Raji (cell line): Measurements from ENCODE around the gene TRAPPC14.

ENCODE experiments used
- POLR2A ChIP-seq: IDR thresholded peaks from 2 replicates; pipeline ENCODE4 v1.6.1; 2011; ENCODE audit warnings: low read depth, low read length, control low read depth; ENCODE audit not compliant: insufficient read depth

The TRAPPC14 gene

GRCh38 chr7:100174582-100174981 is 16.1 kb upstream of the TRAPPC14 start:
- TF ChIP-seq POLR2A = no peak

GRCh38 chr7:100173806-100174495 is 15.4 kb upstream of the TRAPPC14 start:
- no peak for TF ChIP-seq POLR2A

GRCh38 chr7:100171840-100172239 is 13.3 kb upstream of the TRAPPC14 start:
- TF ChIP-seq POLR2A = no peak

GRCh38 chr7:100171087-100171681 is 12.7 kb upstream of the TRAPPC14 start:
- no peak for TF ChIP-seq POLR2A

GRCh38 chr7:100170101-100170897 is 11.8 kb upstream of the TRAPPC14 start:
- TF ChIP-seq POLR2A = no peak

GRCh38 chr7:100169147-100169850 is 10.8 kb upstream of the TRAPPC14 start:
- TF ChIP-seq POLR2A = no peak

GRCh38 chr7:100167912-100168323 is 9.4 kb upstream of the TRAPPC14 start:
- TF ChIP-seq POLR2A = no peak

- TF ChIP-seq POLR2A = no peak
These were observed 8.7 kb upstream of the TRAPPC14 start for GRCh38 chr7:100166970-100167911.

GRCh38 chr7:100166317-100166940 is 7.9 kb upstream of the TRAPPC14 start:
- no peak for TF ChIP-seq POLR2A

GRCh38 chr7:100163871-100164270 is 5.3 kb upstream of the TRAPPC14 start:
- no peak for TF ChIP-seq POLR2A

GRCh38 chr7:100163006-100163531 is 4.5 kb upstream of the TRAPPC14 start:
- no peak for TF ChIP-seq POLR2A

- TF ChIP-seq POLR2A = no peak
These were observed 1.5 kb upstream of the TRAPPC14 start for GRCh38 chr7:100160067-100160466.

- no peak for TF ChIP-seq POLR2A
These were observed 638 bp upstream of the TRAPPC14 start for GRCh38 chr7:100159099-100159623.

GRCh38 chr7:100157334-100158228 is 942 bp downstream of the TRAPPC14 start:
- TF ChIP-seq POLR2A = peak; percentile 28; the same call in 1 of the 2 replicates
